H1 (cell line): ENCODE measurements around the gene N4BP3. TPM values are rescaled to one million over a fixed set of nuclear protein-coding genes. Genes with fewer than 3 reads are reported as not detected.

Source experiments
- CTCF ChIA-PET: fragments of 300-600 bp; sonication (Branson Sonifier 250); formaldehyde crosslinking; loops from one replicate; lab custom pipeline; 2021; ENCODE audit not compliant: partially characterized antibody; lab: Charles Lee
- POLR2A ChIA-PET: fragments of 300-600 bp; sonication (Branson Sonifier 250); formaldehyde crosslinking; loops from one replicate; lab custom pipeline; 2021; ENCODE audit warnings: inconsistent platforms; ENCODE audit not compliant: partially characterized antibody; lab: Charles Lee
- DNase-seq, 2 experiments: peaks; one replicate each; pipeline versions ENCODE4 v3.0.0 to v3.0.0-alpha.2; 2010 to 2022; ENCODE audit warnings: low spot score in 2 of 2, low read depth in 1 of 2, mixed read lengths in 1 of 2
- FAIRE-seq: peaks from 2 replicates; lab custom pipeline; 2011; peaks lifted over from hg19 to GRCh38; lab: Jason Lieb, UNC
- H2AFZ ChIP-seq: 2 replicates; pipeline ENCODE4 v1.8.1; 2012; ENCODE audit warnings: low read length, inconsistent platforms
- H2AK5ac ChIP-seq: 2 replicates; pipeline ENCODE4 v1.6.1; 2013; ENCODE audit warnings: low read depth, low read length
- H2BK120ac ChIP-seq: replicated peaks from 2 replicates; pipeline ENCODE3; 2013; ENCODE audit warnings: low read depth, low read length, inconsistent platforms
- H2BK12ac ChIP-seq: 2 replicates; pipeline ENCODE4 v1.6.1; 2013; ENCODE audit warnings: low read depth, low read length
- H2BK15ac ChIP-seq: 2 replicates; pipeline ENCODE4 v1.6.1; 2013; ENCODE audit warnings: low read length
- H2BK20ac ChIP-seq: 2 replicates; pipeline ENCODE4 v1.6.1; 2013; ENCODE audit warnings: low read length
- H2BK5ac ChIP-seq: 2 replicates; pipeline ENCODE4 v1.6.1; 2013; ENCODE audit warnings: low read depth, low read length
- H3K14ac ChIP-seq: 2 replicates; pipeline ENCODE4 v1.6.1; 2013; ENCODE audit warnings: inconsistent platforms; ENCODE audit not compliant: insufficient read length
- H3K18ac ChIP-seq: 2 replicates; pipeline ENCODE4 v1.6.1; 2013; ENCODE audit warnings: low read length; ENCODE audit errors: extremely low read depth
- H3K23ac ChIP-seq: 2 replicates; pipeline ENCODE4 v1.6.1; 2013; ENCODE audit warnings: inconsistent platforms; ENCODE audit not compliant: insufficient read length
- H3K23me2 ChIP-seq: 2 replicates; pipeline ENCODE4 v1.6.1; 2013; ENCODE audit warnings: low read depth, low read length
- H3K27ac ChIP-seq: 2 replicates; pipeline ENCODE4 v1.6.1; 2011; ENCODE audit warnings: low read depth, low read length, inconsistent platforms
- H3K27me3 ChIP-seq, 4 experiments: replicated peaks in 1 of 4; 1 replicate in 1 of 4; 2 replicates in 3 of 4; pipeline versions ENCODE4 v1.6.1 to v1.8.1; 2011 to 2013; ENCODE audit warnings: low read length in 3 of 4, mild to moderate bottlenecking in 3 of 4, inconsistent platforms in 2 of 4, mixed read lengths in 2 of 4, moderate library complexity in 1 of 4; ENCODE audit not compliant: control insufficient read depth in 3 of 4, insufficient read depth in 3 of 4; ENCODE audit errors: extremely low read depth in 1 of 4
- H3K36me3 ChIP-seq, 4 experiments: 2 replicates each; pipeline versions ENCODE4 v1.6.1 to v1.8.1; 2011 to 2013; ENCODE audit warnings: mild to moderate bottlenecking in 4 of 4, low read length in 3 of 4, moderate library complexity in 2 of 4, control low read depth in 1 of 4, inconsistent platforms in 1 of 4; ENCODE audit not compliant: insufficient read depth in 4 of 4, control insufficient read depth in 2 of 4
- H3K4ac ChIP-seq: replicated peaks from 2 replicates; pipeline ENCODE3; 2013; ENCODE audit warnings: low read length, low read depth, mixed read lengths, inconsistent platforms; ENCODE audit not compliant: insufficient read length
- H3K4me1 ChIP-seq, 4 experiments: replicated peaks in 1 of 4; 1 replicate in 1 of 4; 2 replicates in 3 of 4; pipeline versions ENCODE4 v1.6.1 to v1.8.1; 2011 to 2013; ENCODE audit warnings: low read length in 3 of 4, inconsistent platforms in 2 of 4, mixed read lengths in 1 of 4; ENCODE audit not compliant: insufficient read depth in 4 of 4, control insufficient read depth in 3 of 4
- H3K4me2 ChIP-seq, 2 experiments: 2 replicates each; pipeline versions ENCODE4 v1.6.1 to v1.8.1; 2011 to 2013; ENCODE audit warnings: low read depth in 2 of 2, low read length in 2 of 2, control low read depth in 1 of 2, inconsistent platforms in 1 of 2, mild to moderate bottlenecking in 1 of 2; ENCODE audit not compliant: insufficient read depth in 1 of 2
- H3K4me3 ChIP-seq, 4 experiments: fragments of 200-600, 300-600 bp in 1 of 4; sonication (generic), shearing (Covaris generic), sonication (Bioruptor Twin) in 1 of 4; 2 replicates each; pipeline versions ENCODE4 v1.5.1 to v1.8.1; 2011 to 2016; ENCODE audit warnings: low read length in 4 of 4, low read depth in 3 of 4, control low read depth in 2 of 4, inconsistent platforms in 2 of 4, mild to moderate bottlenecking in 2 of 4, mixed read lengths in 1 of 4, moderate library complexity in 1 of 4; ENCODE audit not compliant: insufficient read depth in 2 of 4; ENCODE audit errors: extremely low read depth in 1 of 4
- H3K56ac ChIP-seq: replicated peaks from 2 replicates; pipeline ENCODE3; 2013; ENCODE audit warnings: low read depth, mild to moderate bottlenecking, mixed read lengths, low read length, inconsistent platforms; ENCODE audit not compliant: insufficient read length
- H3K79me1 ChIP-seq: 2 replicates; pipeline ENCODE4 v1.6.1; 2013; ENCODE audit warnings: low read depth, low read length, control low read depth
- H3K79me2 ChIP-seq, 2 experiments: 2 replicates each; pipeline versions ENCODE4 v1.6.1 to v1.8.1; 2012 to 2013; ENCODE audit warnings: low read length in 2 of 2, mild to moderate bottlenecking in 2 of 2, inconsistent platforms in 1 of 2; ENCODE audit not compliant: insufficient read depth in 2 of 2, control insufficient read depth in 1 of 2
- H3K9ac ChIP-seq, 4 experiments: replicated peaks in 1 of 4; 1 replicate in 1 of 4; 2 replicates in 3 of 4; pipeline versions ENCODE4 v1.6.1 to v1.8.1; 2011 to 2013; ENCODE audit warnings: low read depth in 3 of 4, low read length in 3 of 4, control low read depth in 2 of 4, mild to moderate bottlenecking in 2 of 4, moderate library complexity in 2 of 4, inconsistent platforms in 1 of 4; ENCODE audit errors: extremely low read depth in 1 of 4
- H3K9me3 ChIP-seq, 2 experiments: 2 replicates each; pipeline versions ENCODE4 v1.6.1 to v1.8.1; 2012 to 2013; ENCODE audit warnings: mild to moderate bottlenecking in 2 of 2, moderate library complexity in 2 of 2, control low read depth in 1 of 2, inconsistent platforms in 1 of 2, low read depth in 1 of 2, low read length in 1 of 2, mixed read lengths in 1 of 2; ENCODE audit not compliant: insufficient read depth in 2 of 2
- H4K20me1 ChIP-seq, 2 experiments: replicated peaks in 1 of 2; 2 replicates each; pipeline versions ENCODE3 to v1.8.1; 2011 to 2013; ENCODE audit warnings: inconsistent platforms in 2 of 2, low read length in 2 of 2, mild to moderate bottlenecking in 1 of 2; ENCODE audit not compliant: insufficient read depth in 2 of 2, control insufficient read depth in 1 of 2
- H4K5ac ChIP-seq: 2 replicates; pipeline ENCODE4 v1.6.1; 2013; ENCODE audit warnings: low read length, low read depth, mixed read lengths, inconsistent platforms; ENCODE audit not compliant: insufficient read length
- H4K8ac ChIP-seq: 2 replicates; pipeline ENCODE4 v1.8.0; 2013; ENCODE audit warnings: mild to moderate bottlenecking, moderate library complexity, low read length, inconsistent platforms; ENCODE audit not compliant: insufficient read depth; ENCODE audit errors: extremely low read depth
- H4K91ac ChIP-seq: replicated peaks from 2 replicates; pipeline ENCODE3; 2013; ENCODE audit warnings: low read length, mixed read lengths, inconsistent platforms; ENCODE audit not compliant: insufficient read length
- ASH2L ChIP-seq: fragments of 200-600, 300-600 bp; sonication (generic); IDR thresholded peaks from one replicate; pipeline ENCODE4 v1.7.1; 2017; ENCODE audit warnings: low read length
- BCL11A ChIP-seq, 2 experiments: IDR thresholded peaks; one replicate each; pipeline ENCODE4 v1.6.1; 2011; ENCODE audit warnings: low read depth in 2 of 2, low read length in 2 of 2, mild to moderate bottlenecking in 2 of 2
- HDAC6 ChIP-seq: IDR thresholded peaks from one replicate; pipeline ENCODE4 v1.7.1; 2012; ENCODE audit warnings: low read depth, mild to moderate bottlenecking, inconsistent platforms, low read length, moderate library complexity
- JUN ChIP-seq: IDR thresholded peaks from 2 replicates; pipeline ENCODE4 v1.6.1; 2011; ENCODE audit warnings: low read depth, mild to moderate bottlenecking, improper control_type of control experiment, low read length
- KDM1A ChIP-seq: fragments of 200-600, 300-600 bp; sonication (generic); IDR thresholded peaks from 2 replicates; pipeline ENCODE4 v1.7.1; 2016; ENCODE audit warnings: mild to moderate bottlenecking, low read length, borderline replicate concordance
- NANOG ChIP-seq: IDR thresholded peaks from 2 replicates; pipeline ENCODE4 v1.6.1; 2011; ENCODE audit warnings: low read length, low read depth, mild to moderate bottlenecking, inconsistent platforms; ENCODE audit not compliant: insufficient read depth, poor library complexity, severe bottlenecking
- PHF8 ChIP-seq: fragments of 200-600 bp; sonication (generic); conservative IDR thresholded peaks from 2 replicates; pipeline ENCODE4 v1.7.1; 2012; ENCODE audit warnings: low read depth, mild to moderate bottlenecking, inconsistent platforms, low read length, moderate library complexity
- POLR2A ChIP-seq, 2 experiments: IDR thresholded peaks; 1 replicate in 1 of 2; 2 replicates in 1 of 2; pipeline ENCODE4 v1.6.1; 2011; ENCODE audit warnings: low read depth in 2 of 2, low read length in 2 of 2, mild to moderate bottlenecking in 2 of 2; ENCODE audit errors: control extremely low read depth in 1 of 2
- RFX5 ChIP-seq: IDR thresholded peaks from 2 replicates; pipeline ENCODE4 v1.6.1; 2011; ENCODE audit warnings: low read depth, low read length, improper control_type of control experiment, borderline replicate concordance
- TEAD4 ChIP-seq: IDR thresholded peaks from 2 replicates; pipeline ENCODE4 v1.6.1; 2012; ENCODE audit warnings: low read depth, low read length, inconsistent platforms, mixed read lengths
- YY1 ChIP-seq: IDR thresholded peaks from 2 replicates; pipeline ENCODE4 v1.6.1; 2011; ENCODE audit warnings: low read depth, mild to moderate bottlenecking, low read length
- ZNF274 ChIP-seq: IDR thresholded peaks from 2 replicates; pipeline ENCODE4 v1.7.0; 2012; ENCODE audit warnings: low read length, borderline replicate concordance; ENCODE audit errors: extremely low read depth
- WGBS, 2 experiments: shearing (Covaris generic) in 1 of 2; methylation state at CpG; one replicate each; pipeline versions ENCODE4 v1.1.6 to v1.1.7; 2013 to 2015; ENCODE audit warnings: low lambda C conversion rate in 2 of 2, mixed read lengths in 2 of 2, inconsistent platforms in 1 of 2, low coverage in 1 of 2, missing lambda C conversion rate in 1 of 2; ENCODE audit not compliant: insufficient replicate concordance in 2 of 2, insufficient coverage in 1 of 2, insufficient read length in 1 of 2; ENCODE audit errors: extremely low coverage in 1 of 2, missing lambda C conversion rate in 1 of 2; 5-methylcytosine and 5-hydroxymethylcytosine counted together
- polyA plus RNA-seq, 7 experiments: library from polyadenylated mRNA; depleted of rRNA in 3 of 7; stranded (reverse) in 5 of 7; unstranded in 2 of 7; fragments of >200 nt in 5 of 7; fragments of 200-250 nt in 2 of 7; gene quantifications; 1 replicate in 5 of 7; 2 replicates in 1 of 7; 4 replicates in 1 of 7; pipeline versions ENCODE4 v1.2.1 to v1.2.3, GENCODE V29; 2011 to 2013; ENCODE audit warnings: missing spikeins in 2 of 7, mixed read lengths in 2 of 7
- total RNA-seq: library from RNA; stranded (reverse); fragmentation: NEBNext Ultra II Directional; extraction: Animal tissue kit (Norgen Biotek cat#: 25700); gene quantifications from 2 replicates; pipeline ENCODE4 v1.2.1, GENCODE V29; 2021
- TF ChIP-seq, protein P1 (sequence below): IDR thresholded peaks from 2 replicates; pipeline ENCODE4 v1.6.1; 2012; ENCODE audit warnings: inconsistent platforms

Gene N4BP3
- total and polyA plus RNA-seq, 2 of the 8 experiments (the other 6 are each of a cell fraction or from before 2014, with no cell fraction given) = 13.1 to 39.2 TPM

DNA sequence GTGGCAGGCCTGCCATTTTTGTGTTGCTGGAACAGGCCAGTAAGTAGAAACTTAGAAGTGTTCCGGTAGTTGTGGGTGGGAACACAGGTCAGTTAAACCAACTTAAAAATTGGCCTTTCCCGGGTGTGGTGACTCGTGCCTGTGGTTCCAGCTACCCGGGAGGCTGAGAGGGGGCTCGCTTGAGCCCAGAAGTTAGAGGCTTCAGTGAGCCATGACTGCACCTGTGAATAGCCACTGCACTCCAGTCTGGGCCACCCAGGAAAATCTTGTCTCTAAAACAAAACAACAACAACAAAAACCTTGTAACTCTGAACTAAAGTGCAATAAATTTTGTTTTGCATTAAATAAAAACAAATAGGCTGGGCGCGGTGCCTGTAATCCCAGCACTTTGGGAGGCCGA is 41.7 kb downstream of the N4BP3 start:
- H3K23ac ChIP-seq = no peak overlapping the region
- ChIA-PET POLR2A (interaction anchor here (1.2 to 14.8 kb wide), 4 partner anchors 13 to 49 kb away, joined by 5 to 285 read pairs (median 31); partner anchors contain the start of genes HNRNPAB and RMND5B), CTCF (interaction anchor here (1.1 to 24.6 kb wide), 4 partner anchors 11 to 77 kb away, joined by 3 to 515 read pairs (median 77); no protein-coding TSS in a partner anchor)
- no peak overlapping the region for H3K18ac ChIP-seq
- H3K4ac ChIP-seq = no peak overlapping the region
- H2BK20ac ChIP-seq = no peak overlapping the region
- H2BK5ac ChIP-seq = no peak overlapping the region
- H3K9ac ChIP-seq = no peak overlapping the region
- H4K91ac ChIP-seq = no peak overlapping the region
- peaks cover 2 to 5% of the 10 kb centered on the region in 2 experiments for H4K20me1 ChIP-seq
- H3K4me3 ChIP-seq = no peak overlapping the region
- no peak overlapping the region for H3K27ac ChIP-seq
- H2BK15ac ChIP-seq = no peak overlapping the region
- H2BK12ac ChIP-seq = no peak overlapping the region
- no peak overlapping the region for H2BK120ac ChIP-seq
- H3K79me1 ChIP-seq = peaks cover 6% of the 10 kb centered on the region
- FAIRE-seq = no peak
- no peak for DNase-seq
- H3K4me1 ChIP-seq = peaks cover 0 to 3% (median 2%) of the 10 kb centered on the region in 4 experiments; a peak in 4 of 7 replicates
- no peak overlapping the region for H2AK5ac ChIP-seq
- H4K5ac ChIP-seq = no peak overlapping the region
- H3K23me2 ChIP-seq = peaks cover 6% of the 10 kb centered on the region; the same call in 1 of the 2 replicates
- WGBS, 2 experiments = 97% methylated on average over 8 of the region's 8 CpGs; no CpG with 5 or more reads in 1 of the 2 experiments
- H3K9me3 ChIP-seq = no peaks in the 10 kb centered on the region
- no peak overlapping the region for H4K8ac ChIP-seq
- no peaks in the 10 kb centered on the region for H3K27me3 ChIP-seq
- no peak overlapping the region for H3K14ac ChIP-seq
- peaks cover 6 to 17% (median 11%) of the 10 kb centered on the region in 4 experiments; a peak in 7 of 8 replicates for H3K36me3 ChIP-seq
- H2AFZ ChIP-seq = no peak overlapping the region
- no peak overlapping the region for H3K56ac ChIP-seq
- peaks cover 0 to 12% of the 10 kb centered on the region in 2 experiments; a peak in 2 of 4 replicates for H3K79me2 ChIP-seq
- H3K4me2 ChIP-seq = no peak overlapping the region
- TF ChIP-seq JUN (no peak), PHF8 (no peak), POLR2A (IDR thresholded peaks at IDR 0.05; ENCODE audit: control extremely low read depth in 1 of 2, low read depth in 2 of 2, low read length in 2 of 2) (no peak), TEAD4 (no peak), HDAC6 (no peak), YY1 (no peak), BCL11A (IDR thresholded peaks at IDR 0.05; ENCODE audit: low read depth in 2 of 2, low read length in 2 of 2) (no peak), NANOG (no peak), RFX5 (no peak), ZNF274 (no peak), KDM1A (no peak), ASH2L (no peak)
- TF ChIP-seq, protein P1, sequence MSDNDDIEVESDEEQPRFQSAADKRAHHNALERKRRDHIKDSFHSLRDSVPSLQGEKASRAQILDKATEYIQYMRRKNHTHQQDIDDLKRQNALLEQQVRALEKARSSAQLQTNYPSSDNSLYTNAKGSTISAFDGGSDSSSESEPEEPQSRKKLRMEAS = no peak
